GM10847 (cell line): Measurements from ENCODE around the gene CASP10.

Experiments
- POLR2A ChIP-seq: IDR thresholded peaks from 2 replicates; pipeline ENCODE4 v1.6.1; 2011; ENCODE audit not compliant: insufficient read length; ENCODE audit errors: extremely low read depth

The CASP10 gene

DNA sequence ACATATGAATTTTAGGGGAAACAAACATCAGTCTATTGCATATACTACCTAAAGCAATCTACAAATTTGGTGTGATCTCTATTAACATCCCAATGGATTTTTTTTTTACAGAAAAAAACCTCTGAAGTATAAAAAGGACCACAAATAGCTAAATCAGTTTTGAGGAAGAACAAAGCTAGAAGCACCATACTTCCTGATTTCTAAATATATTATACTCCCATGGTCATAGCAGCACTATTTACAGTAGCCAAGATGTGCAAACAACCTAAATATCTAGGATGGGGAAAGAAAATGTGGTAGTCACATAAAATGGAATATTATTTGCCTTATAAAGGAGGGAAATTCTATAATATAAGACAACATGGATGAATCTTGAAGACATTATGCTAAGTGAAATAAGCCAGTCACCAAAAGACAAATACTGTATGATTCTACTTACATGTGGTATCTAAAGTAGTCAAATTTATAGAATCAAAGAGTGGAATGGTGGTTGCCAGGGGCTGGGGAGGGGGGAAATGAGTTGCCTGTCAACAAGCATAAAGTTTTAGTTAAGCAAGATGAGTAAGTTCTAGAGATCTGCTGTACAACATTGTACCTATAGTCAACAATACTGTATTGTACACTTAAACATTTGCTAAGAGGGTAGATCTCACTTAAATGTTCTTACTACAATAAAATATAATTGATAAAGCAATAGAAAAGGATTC, 59.8 kb downstream of the CASP10 start:
- no peak for TF ChIP-seq POLR2A

GRCh38 chr2:201244829-201245228, 61.9 kb downstream of the CASP10 start:
- TF ChIP-seq POLR2A: no peak

DNA sequence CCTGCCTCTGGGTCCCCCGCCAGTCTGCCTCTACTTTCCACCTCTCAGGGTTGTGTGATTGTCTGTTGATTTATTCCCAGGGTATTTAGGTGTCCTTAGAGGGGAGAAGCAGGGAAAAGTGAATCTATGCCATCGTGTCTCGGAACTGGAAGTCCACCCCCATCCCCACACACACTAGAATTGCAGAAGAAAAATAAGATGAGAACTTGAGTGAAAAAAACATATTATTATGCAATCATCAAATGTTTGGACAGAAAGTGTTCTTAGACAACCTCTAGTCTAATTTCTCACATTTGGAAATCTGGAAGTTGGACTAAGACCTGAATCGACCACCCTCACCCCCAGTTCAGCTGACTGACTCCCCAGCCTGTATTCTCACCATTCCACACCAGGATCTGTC, 63.3 kb downstream of the CASP10 start:
- no peak for TF ChIP-seq POLR2A

DNA sequence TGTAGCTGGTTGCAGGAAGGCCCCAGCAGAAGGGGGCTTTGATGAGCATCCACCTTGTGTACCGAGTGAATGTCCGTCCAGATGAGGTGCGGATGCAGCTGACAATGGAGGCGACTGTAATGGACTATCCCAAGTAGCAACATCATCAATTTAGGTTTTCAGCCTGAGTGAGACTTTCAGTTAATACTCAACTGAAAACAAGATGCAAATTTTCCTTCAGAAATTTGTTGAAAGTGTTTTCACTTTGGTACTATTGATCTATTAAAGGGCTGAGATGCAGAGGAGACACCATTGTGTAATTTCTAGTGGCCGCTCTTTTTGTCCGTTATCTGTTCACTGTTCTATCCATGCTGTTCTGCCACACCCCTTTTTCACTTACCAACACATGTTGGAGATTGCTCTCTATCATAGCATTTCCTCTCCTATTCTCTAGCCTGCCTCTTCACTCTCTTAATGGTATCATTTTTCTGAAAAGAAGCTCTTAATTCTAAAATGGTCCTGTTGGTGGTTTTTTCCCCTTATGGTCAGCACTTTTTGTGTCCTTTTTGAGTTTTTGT, 65.4 kb downstream of the CASP10 start:
- TF ChIP-seq POLR2A: no peak

- TF ChIP-seq POLR2A: no peak
Measured at GRCh38 chr2:201249889-201250288, 66.9 kb downstream of the CASP10 start.

DNA sequence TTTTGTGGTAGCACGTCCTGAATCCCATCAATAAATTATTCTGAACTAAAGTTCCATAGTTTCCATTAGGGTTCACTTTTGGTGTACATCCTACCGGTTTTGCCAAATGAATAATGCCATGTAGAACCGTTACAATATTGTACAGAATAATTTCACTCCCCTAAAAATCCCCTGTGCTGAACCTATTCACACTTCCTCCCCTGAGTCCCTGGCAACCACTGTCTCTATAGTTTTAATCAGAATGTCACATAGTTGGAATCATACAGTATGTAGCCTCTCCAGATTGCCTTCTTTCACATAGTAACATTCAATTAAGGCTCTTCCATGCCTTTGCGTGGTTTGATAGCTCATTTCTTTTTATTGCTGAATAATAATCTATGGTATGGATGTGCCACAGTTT, 67.8 kb downstream of the CASP10 start:
- no peak for TF ChIP-seq POLR2A

- no peak for TF ChIP-seq POLR2A
Measured at GRCh38 chr2:201254081-201254730, 71.3 kb downstream of the CASP10 start.

DNA sequence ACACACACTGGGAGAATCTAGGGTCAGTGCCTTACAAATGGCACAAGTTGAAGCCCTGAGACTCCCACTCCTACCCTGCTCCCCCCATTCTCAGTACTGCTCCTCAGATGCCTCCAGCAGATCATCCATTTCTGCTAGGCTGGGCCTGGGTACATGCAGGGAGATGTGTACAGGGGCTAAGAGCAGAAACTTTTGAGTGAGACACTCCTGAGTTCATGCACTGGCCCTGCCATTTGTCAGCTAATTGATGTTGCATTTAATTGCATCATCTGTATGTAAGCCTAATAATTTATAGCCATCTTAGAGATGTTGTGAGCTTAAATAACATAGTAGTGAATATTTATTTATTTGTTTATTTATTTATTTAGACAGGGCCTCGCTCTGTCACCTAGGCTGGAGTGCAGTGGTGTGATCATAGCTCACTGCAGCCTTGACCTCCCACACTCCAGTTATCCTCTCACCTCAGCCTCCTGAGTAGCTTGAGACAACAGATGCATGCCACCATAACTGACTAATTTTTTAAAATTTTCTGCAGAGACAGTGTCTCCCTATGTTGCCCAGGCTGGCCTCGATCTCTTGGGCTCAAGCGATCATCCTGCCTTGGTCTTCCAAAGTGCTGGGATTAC, 72.6 kb downstream of the CASP10 start:
- no peak for TF ChIP-seq POLR2A

- TF ChIP-seq POLR2A: no peak
Measured at GRCh38 chr2:201256082-201256481, 73.1 kb downstream of the CASP10 start.

- no peak for TF ChIP-seq POLR2A
Measured at GRCh38 chr2:201257381-201257955, 74.5 kb downstream of the CASP10 start.

DNA sequence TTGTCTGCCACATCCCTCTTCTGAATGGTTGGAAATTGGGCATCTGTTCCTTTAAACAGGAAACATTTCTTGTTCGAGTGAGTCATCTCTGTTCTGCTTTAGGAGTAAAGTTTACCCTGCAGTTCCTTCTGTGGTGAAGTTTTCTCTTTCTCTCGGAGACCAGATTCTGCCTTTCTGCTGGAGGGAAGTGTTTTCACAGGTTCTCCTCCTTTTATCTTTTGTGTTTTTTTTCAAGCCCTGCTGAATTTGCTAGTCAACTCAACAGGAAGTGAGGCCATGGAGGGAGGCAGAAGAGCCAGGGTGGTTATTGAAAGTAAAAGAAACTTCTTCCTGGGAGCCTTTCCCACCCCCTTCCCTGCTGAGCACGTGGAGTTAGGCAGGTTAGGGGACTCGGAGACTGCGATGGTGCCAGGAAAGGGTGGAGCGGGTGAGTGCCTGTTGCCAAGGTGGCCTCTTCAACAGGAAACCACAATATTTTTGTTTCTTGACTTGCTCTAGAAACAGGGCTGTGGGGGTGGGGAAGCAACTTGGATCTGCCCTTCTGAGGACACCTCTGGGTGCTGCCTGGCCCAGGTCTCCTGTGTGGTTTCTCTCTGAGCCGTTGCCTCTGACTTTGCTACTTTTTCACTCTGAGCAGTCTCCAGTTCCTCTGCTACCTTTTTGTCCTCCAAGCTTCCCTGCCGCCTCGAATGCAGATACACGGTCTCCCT, 75.2 kb downstream of the CASP10 start:
- TF ChIP-seq POLR2A: no peak

GRCh38 chr2:201258666-201259615, 76.0 kb downstream of the CASP10 start:
- TF ChIP-seq POLR2A: no peak

DNA sequence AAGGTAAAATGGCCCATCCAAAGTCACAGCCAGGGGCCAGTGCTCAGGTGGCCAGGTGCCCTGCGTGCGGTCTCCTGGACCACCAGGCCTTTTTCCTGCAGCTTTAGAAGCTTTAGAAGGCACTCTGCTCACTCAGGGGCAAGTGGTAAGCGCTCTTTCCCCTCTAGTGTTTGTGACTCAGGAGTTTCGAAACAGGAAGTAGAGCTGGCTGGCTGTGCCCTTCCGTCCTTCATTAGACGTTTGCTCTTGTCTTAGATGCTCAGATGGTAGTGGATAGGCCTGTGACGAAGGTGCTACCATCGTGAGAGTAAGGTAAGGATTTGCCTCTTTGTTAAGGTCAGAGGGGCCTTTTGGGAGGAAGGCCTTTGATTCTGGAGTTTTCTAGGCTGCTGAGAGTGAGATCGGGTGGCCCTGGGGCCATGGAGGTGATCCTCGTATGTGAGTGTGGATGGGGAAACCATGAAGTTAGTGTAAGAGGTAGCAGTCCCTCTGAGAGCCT, 77.4 kb downstream of the CASP10 start, which contains the start of gene CASP8:
Gene CASP8 (plus strand): TSS at position 235 of the 499 bp plus-strand sequence. CDS start 5,951 bp downstream, outside the sequence.
- TF ChIP-seq POLR2A: no peak

GRCh38 chr2:201261471-201261870, 78.5 kb downstream of the CASP10 start:
- no peak for TF ChIP-seq POLR2A
